SK-N-SH (cell line): Measurements from ENCODE around the gene C4orf54. TPM values are rescaled to one million over a fixed set of nuclear protein-coding genes. Genes with fewer than 3 reads are reported as not detected.

ENCODE experiments used
- CTCF ChIA-PET: fragments of 300-600, 350-600 bp; formaldehyde crosslinking; extraction: SDS; loops from one replicate; lab custom pipeline; 2021; lab: Yijun Ruan, JAX
- POLR2A ChIA-PET: fragments of 350-600 bp; sonication (Branson Sonifier 250); formaldehyde crosslinking; extraction: SDS; loops from one replicate; lab custom pipeline; 2020; ENCODE audit warnings: antibody characterized with exemption, inconsistent platforms; lab: Yijun Ruan, JAX
- DNase-seq: peaks from one replicate; pipeline ENCODE4 v3.0.0; 2012
- H2AFZ ChIP-seq: fragments of 200-600 bp; sonication (generic); 2 replicates; pipeline ENCODE4 v1.8.1; 2016; ENCODE audit warnings: antibody characterized with exemption, mild to moderate bottlenecking, low read depth
- H3F3A ChIP-seq: fragments of 200-600 bp; sonication (generic); replicated peaks from 2 replicates; pipeline ENCODE3; 2016; ENCODE audit warnings: antibody characterized with exemption, mild to moderate bottlenecking; ENCODE audit not compliant: insufficient read depth
- H3K27ac ChIP-seq, 2 experiments: fragments of 200-500 bp in 1 of 2; fragments of 200-600 bp in 1 of 2; sonication (Bioruptor generic) in 1 of 2; sonication (generic), shearing (Covaris generic) in 1 of 2; 2 replicates each; pipeline versions ENCODE4 v1.5.1 to v1.6.1; 2014 to 2016; ENCODE audit warnings: low read depth in 2 of 2, inconsistent platforms in 1 of 2, low read length in 1 of 2, mild to moderate bottlenecking in 1 of 2, mixed read lengths in 1 of 2
- H3K27me3 ChIP-seq: fragments of 200-600 bp; sonication (generic), shearing (Covaris generic); 2 replicates; pipeline ENCODE4 v1.6.1; 2016; ENCODE audit warnings: mixed run types; ENCODE audit not compliant: insufficient read depth
- H3K36me3 ChIP-seq, 2 experiments: fragments of 200-500 bp in 1 of 2; fragments of 200-600 bp in 1 of 2; sonication (Bioruptor generic) in 1 of 2; sonication (generic) in 1 of 2; replicated peaks in 1 of 2; 2 replicates each; pipeline versions ENCODE3 to v1.5.1; 2014 to 2016; ENCODE audit warnings: low read length in 1 of 2, mild to moderate bottlenecking in 1 of 2; ENCODE audit not compliant: insufficient read depth in 2 of 2, control insufficient read depth in 1 of 2
- H3K4me1 ChIP-seq, 2 experiments: fragments of 200-500 bp in 1 of 2; fragments of 200-600 bp in 1 of 2; sonication (Bioruptor generic) in 1 of 2; sonication (generic), shearing (Covaris generic) in 1 of 2; 2 replicates each; pipeline versions ENCODE4 v1.5.1 to v1.6.1; 2014 to 2016; ENCODE audit warnings: low read depth in 1 of 2, low read length in 1 of 2, mixed run types in 1 of 2; ENCODE audit not compliant: insufficient read depth in 2 of 2, control insufficient read depth in 1 of 2
- H3K4me2 ChIP-seq: fragments of 200-600 bp; sonication (generic), shearing (Covaris generic); 2 replicates; pipeline ENCODE4 v1.6.1; 2017; ENCODE audit warnings: mixed run types
- H3K4me3 ChIP-seq, 2 experiments: fragments of 200-500 bp in 1 of 2; fragments of 200-600 bp in 1 of 2; sonication (Bioruptor generic) in 1 of 2; sonication (generic), shearing (Covaris generic) in 1 of 2; 2 replicates each; pipeline versions ENCODE4 v1.5.1 to v1.8.1; 2014 to 2016; ENCODE audit warnings: low read depth in 2 of 2, inconsistent platforms in 1 of 2, low read length in 1 of 2, mild to moderate bottlenecking in 1 of 2, mixed read lengths in 1 of 2, moderate library complexity in 1 of 2
- H3K79me2 ChIP-seq: fragments of 200-600 bp; sonication (generic); 2 replicates; pipeline ENCODE4 v1.8.1; 2017; ENCODE audit warnings: mild to moderate bottlenecking; ENCODE audit not compliant: insufficient read depth
- H3K9ac ChIP-seq: fragments of 200-600 bp; sonication (generic); 2 replicates; pipeline ENCODE4 v1.6.1; 2017; ENCODE audit warnings: mixed run types
- H3K9me2 ChIP-seq: fragments of 200-600 bp; sonication (generic); 2 replicates; pipeline ENCODE4 v1.6.1; 2017; ENCODE audit warnings: mixed run types
- H3K9me3 ChIP-seq: fragments of 200-600 bp; sonication (generic); 2 replicates; pipeline ENCODE4 v1.6.1; 2017; ENCODE audit warnings: mixed run types, mild to moderate bottlenecking, moderate library complexity
- H4K20me1 ChIP-seq: fragments of 200-600 bp; sonication (generic); 2 replicates; pipeline ENCODE4 v1.6.1; 2017; ENCODE audit warnings: mild to moderate bottlenecking, mixed run types; ENCODE audit not compliant: insufficient read depth
- CTCF ChIP-seq: fragments of 200-600 bp; sonication (generic); IDR thresholded peaks from 2 replicates; pipeline ENCODE4 v1.6.1; 2017; ENCODE audit warnings: antibody characterized with exemption, mild to moderate bottlenecking, moderate library complexity
- ELF1 ChIP-seq: IDR thresholded peaks from 2 replicates; pipeline ENCODE4 v1.4.0; 2012
- FOSL2 ChIP-seq: IDR thresholded peaks from 2 replicates; pipeline ENCODE4 v1.4.0; 2012; ENCODE audit warnings: low read depth, mild to moderate bottlenecking, moderate library complexity, borderline replicate concordance
- GATA2 ChIP-seq: sonication (generic); formaldehyde crosslinking; IDR thresholded peaks from 2 replicates; pipeline ENCODE4 v1.5.0; 2020; ENCODE audit warnings: mild to moderate bottlenecking, missing genetic modification reagents
- IRF3 ChIP-seq: fragments of 150-350 bp; IDR thresholded peaks from 2 replicates; pipeline ENCODE4 v1.6.1; 2016; ENCODE audit warnings: mild to moderate bottlenecking, low read depth, low read length
- MEF2A ChIP-seq: IDR thresholded peaks from 2 replicates; pipeline ENCODE4 v1.4.0; 2012; ENCODE audit warnings: low read depth, borderline replicate concordance
- MXI1 ChIP-seq: IDR thresholded peaks from 2 replicates; pipeline ENCODE4 v1.6.1; 2012; ENCODE audit warnings: mild to moderate bottlenecking, low read depth, low read length, improper control_type of control experiment
- NRF1 ChIP-seq: IDR thresholded peaks from 2 replicates; pipeline ENCODE4 v1.6.1; 2012; ENCODE audit warnings: low read depth, mild to moderate bottlenecking, low read length
- REST ChIP-seq: IDR thresholded peaks from 2 replicates; pipeline ENCODE4 v1.6.1; 2012; ENCODE audit warnings: mild to moderate bottlenecking, low read depth, low read length, moderate library complexity
- TAF1 ChIP-seq: IDR thresholded peaks from 2 replicates; pipeline ENCODE4 v1.6.1; 2012; ENCODE audit warnings: low read depth, mild to moderate bottlenecking, low read length, moderate library complexity, borderline replicate concordance
- TCF12 ChIP-seq: IDR thresholded peaks from 2 replicates; pipeline ENCODE4 v1.4.0; 2012
- USF1 ChIP-seq: IDR thresholded peaks from 2 replicates; pipeline ENCODE4 v1.4.0; 2012; ENCODE audit warnings: low read depth, borderline replicate concordance
- ZBTB33 ChIP-seq: IDR thresholded peaks from 2 replicates; pipeline ENCODE4 v1.4.0; 2012; ENCODE audit warnings: low read depth, borderline replicate concordance
- WGBS: methylation state at CpG from one replicate; pipeline ENCODE4 v1.1.6; 2017; ENCODE audit warnings: low lambda C conversion rate; 5-methylcytosine and 5-hydroxymethylcytosine counted together
- polyA plus RNA-seq, 3 experiments: library from polyadenylated mRNA; depleted of rRNA; stranded (reverse); fragments of >200 nt; gene quantifications; 2 replicates each; pipeline ENCODE4 v1.2.3, GENCODE V29; 2012

The C4orf54 gene
- polyA plus RNA-seq, 1 of the 3 experiments (the other 2 are of a cell fraction), result not detected

- Histone ChIP-seq H3F3A (no peaks in the 10 kb centered on the region), H3K27ac (no peak overlapping the region), H3K9ac (no peak overlapping the region), H4K20me1 (no peaks in the 10 kb centered on the region), H3K9me2 (no peaks in the 10 kb centered on the region), H3K79me2 (no peaks in the 10 kb centered on the region), H3K4me1 (peaks cover 0 to 3% of the 10 kb centered on the region in 2 experiments; a peak in 1 of 4 replicates), H3K9me3 (no peaks in the 10 kb centered on the region), H3K27me3 (no peaks in the 10 kb centered on the region), H2AFZ (no peak overlapping the region), H3K4me2 (no peak overlapping the region), H3K36me3 (no peaks in the 10 kb centered on the region), H3K4me3 (no peak overlapping the region)
- ChIA-PET POLR2A (no interaction called here), CTCF (no interaction called here)
- DNase-seq, result no peak
- 28% methylated on average over 3 of the region's 3 CpGs for WGBS
- TF ChIP-seq ELF1 (no peak), REST (no peak), CTCF (no peak), MXI1 (no peak), ZBTB33 (no peak), FOSL2 (no peak), NRF1 (no peak)
Observed at GRCh38 chr4:99612281-99612680, 45.3 kb downstream of the C4orf54 start.

GRCh38 chr4:99610605-99611175 is 46.9 kb downstream of the C4orf54 start:
- 56% methylated on average over 5 of the region's 5 CpGs for WGBS
- ChIA-PET CTCF (no interaction called here), POLR2A (no interaction called here)
- Histone ChIP-seq H3K4me2 (no peak overlapping the region), H2AFZ (no peak overlapping the region), H3K9ac (no peak overlapping the region), H3K9me2 (no peaks in the 10 kb centered on the region), H4K20me1 (no peaks in the 10 kb centered on the region), H3K27me3 (no peaks in the 10 kb centered on the region), H3K36me3 (no peaks in the 10 kb centered on the region), H3F3A (no peaks in the 10 kb centered on the region), H3K9me3 (no peaks in the 10 kb centered on the region), H3K4me3 (no peak overlapping the region), H3K27ac (no peak overlapping the region), H3K79me2 (no peaks in the 10 kb centered on the region), H3K4me1 (peaks cover 0 to 3% of the 10 kb centered on the region in 2 experiments; a peak in 1 of 4 replicates)
- DNase-seq, result no peak
- TF ChIP-seq TAF1 (no peak), FOSL2 (no peak), ZBTB33 (no peak), USF1 (no peak), IRF3 (no peak), GATA2 (CRISPR knock-in tag) (no peak), MEF2A (no peak), TCF12 (no peak), NRF1 (no peak), ELF1 (no peak)
